Occipital lobe (tissue), 2 donors: ENCODE results near the gene PDS5A. TPM values are rescaled to one million over a fixed set of nuclear protein-coding genes. Genes with fewer than 3 reads are reported as not detected.

Source experiments
- small RNA-seq: library from RNA; depleted of rRNA; stranded (forward); fragments of <200 nt; gene quantifications from one replicate; pipeline ENCODE3, GENCODE V24; 2014
- total RNA-seq: library from RNA; depleted of rRNA; stranded (reverse); fragments of >200 nt; gene quantifications from one replicate; pipeline ENCODE4 v1.2.3, GENCODE V29; 2014

Gene PDS5A
- total RNA-seq, 1 donor from 2014 or later: 89.7 TPM

Small RNAs within 50 kb of the gene (small RNA-seq; reads per million reads assigned to genes)
- gene RNA5SP159: not detected

Other genes with a start within 250 kb of the PDS5A start
- 67.1 TPM for gene N4BP2, start 78.9 kb upstream of the PDS5A start, total RNA-seq
- 0.94 TPM for gene RHOH, start 219.1 kb upstream of the PDS5A start, total RNA-seq